ENCODE data around the gene KIF2C.
"Not testable (repeated sequence)": the region's sequence is repeated elsewhere in the genome, so short reads cannot be mapped to it uniquely, and the experiment has no call there.

Gene KIF2C

DNA sequence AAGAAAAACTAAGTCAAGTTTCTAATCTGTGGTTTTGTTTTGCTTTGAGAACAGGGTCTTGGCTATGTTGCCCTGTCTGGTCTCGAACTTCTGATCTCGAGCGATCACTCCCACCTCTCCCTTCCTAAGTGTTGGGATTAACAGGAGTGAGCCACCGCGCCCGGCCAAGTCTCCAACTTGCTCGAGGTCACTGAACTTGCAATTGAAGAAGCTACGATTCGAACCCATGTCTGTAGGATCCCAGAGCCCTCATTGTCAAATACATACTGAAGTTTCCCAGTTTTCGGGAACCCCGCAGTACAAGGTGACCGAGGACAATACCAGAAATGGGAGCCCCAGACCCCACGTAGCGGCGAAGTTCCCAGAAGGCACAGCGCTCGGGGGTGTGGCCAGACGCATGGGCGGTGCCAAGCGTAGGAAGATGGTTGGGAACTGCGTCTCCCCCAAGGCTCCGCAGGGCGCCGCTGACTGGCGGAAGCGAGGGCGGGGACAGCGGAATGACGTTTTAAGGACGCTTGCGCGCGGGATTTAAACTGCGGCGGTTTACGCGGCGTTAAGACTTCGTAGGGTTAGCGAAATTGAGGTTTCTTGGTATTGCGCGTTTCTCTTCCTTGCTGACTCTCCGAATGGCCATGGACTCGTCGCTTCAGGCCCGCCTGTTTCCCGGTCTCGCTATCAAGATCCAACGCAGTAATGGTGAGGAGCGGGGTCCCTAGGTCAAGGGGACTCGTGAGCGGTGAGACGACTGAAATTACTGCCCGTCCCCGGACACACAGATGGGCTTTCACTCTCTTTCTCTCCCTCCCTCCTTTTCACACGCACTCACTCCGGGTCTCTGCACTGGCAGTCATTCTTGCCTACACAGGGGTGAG lies at the start of gene KIF2C:
Gene KIF2C, plus strand, starts transcription at position 531 of the 872 bp plus-strand sequence. Its CDS starts 96 bp downstream, at position 627.
- DNase-seq: peak; percentile 44 to 97 (median 93)

DNA sequence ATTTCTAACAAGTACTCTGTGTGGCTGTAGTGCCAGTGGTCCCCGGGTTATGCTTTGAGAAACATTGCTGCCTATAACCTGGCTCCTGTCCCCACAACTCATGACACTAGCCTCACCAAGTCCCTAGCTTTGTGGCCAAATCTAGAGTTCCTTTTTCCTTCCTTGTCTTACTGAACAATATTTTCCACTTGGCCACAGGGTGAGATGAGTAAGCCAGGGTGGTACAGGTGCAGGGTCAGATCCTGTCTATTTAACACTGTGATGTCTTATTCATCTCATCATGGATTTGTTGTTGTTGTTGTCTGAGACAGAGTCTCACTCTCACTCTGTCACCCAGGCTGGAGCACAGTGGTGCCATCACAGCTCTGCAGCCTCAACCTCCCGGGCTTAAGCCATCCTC lies 46.5 kb upstream of the KIF2C start:
- DNase-seq: no peak

DNA sequence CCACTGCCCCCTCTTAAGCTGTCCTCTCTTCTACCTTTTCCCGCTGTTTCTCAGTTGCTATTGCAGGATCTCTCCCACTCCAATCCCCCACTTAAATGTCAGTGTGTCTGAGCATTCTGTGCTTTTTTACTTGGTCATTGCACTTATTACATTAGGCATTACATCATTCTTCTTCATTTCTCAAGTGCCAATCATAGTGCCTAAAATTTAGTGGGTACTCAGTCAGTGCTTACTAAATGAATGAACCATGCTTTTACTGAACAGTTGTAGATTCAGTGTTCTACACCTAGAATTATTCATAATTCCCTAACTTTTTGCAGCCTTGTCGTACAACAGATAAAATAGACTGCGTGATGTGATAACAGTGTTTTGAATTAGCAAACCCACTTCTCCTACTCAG lies 45.7 kb upstream of the KIF2C start:
- no peak for DNase-seq

DNA sequence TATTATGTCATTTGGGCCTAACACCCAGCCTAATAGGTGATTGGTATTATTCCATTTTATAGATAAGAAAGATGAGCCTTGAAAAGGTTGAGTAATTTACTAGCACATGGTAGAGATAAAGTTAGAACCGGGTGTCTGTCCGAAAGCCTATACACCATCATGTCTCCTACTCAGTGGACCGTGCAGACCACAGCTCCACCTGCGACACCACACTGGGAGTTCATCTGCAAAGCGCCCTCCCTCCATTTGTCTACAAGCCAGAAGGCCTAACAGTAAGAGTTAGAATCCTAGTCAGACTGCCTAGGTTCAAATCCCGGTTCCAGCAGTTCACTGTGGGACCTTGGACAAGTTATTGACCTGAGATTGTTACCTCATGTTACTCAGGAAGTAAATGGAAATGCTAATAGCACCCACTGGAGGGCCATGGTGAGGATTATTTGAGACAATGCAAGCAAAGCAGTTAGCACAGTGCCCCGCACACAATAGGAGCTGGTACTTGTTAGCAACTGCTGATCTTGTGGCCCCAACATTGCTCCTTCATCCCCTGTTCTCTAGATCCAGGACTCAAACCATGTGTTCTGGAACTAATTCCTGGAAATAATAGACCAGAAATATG lies 44.7 kb upstream of the KIF2C start:
- DNase-seq: no peak

DNA sequence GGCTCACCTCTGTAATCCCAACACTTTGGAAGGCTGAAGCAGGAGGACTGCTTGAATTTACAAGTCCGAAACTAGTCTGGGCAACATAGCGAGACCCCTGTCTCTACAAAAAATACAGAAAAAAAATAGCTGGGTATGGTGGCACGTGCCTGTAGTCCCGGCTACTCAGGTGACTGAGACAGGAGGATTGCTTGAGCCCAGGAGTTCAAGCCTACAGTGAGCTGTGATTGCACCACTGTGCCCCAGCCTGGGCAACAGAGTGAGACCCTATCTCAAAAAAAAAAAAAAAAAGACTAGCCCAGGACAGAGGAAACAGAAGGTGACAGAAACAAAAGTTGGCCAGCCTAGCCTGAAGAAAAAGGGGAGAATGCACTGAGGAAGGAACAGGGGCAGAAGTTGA lies 44.0 kb upstream of the KIF2C start:
- no peak for DNase-seq

- DNase-seq: no peak
Observed at GRCh38 chr1:44696101-44696500, 43.5 kb upstream of the KIF2C start.

GRCh38 chr1:44696789-44697345 lies 42.8 kb upstream of the KIF2C start:
- DNase-seq: peak in 1 of 58 donors; percentile 2

GRCh38 chr1:44698138-44698537 lies 41.5 kb upstream of the KIF2C start:
- no peak for DNase-seq

DNA sequence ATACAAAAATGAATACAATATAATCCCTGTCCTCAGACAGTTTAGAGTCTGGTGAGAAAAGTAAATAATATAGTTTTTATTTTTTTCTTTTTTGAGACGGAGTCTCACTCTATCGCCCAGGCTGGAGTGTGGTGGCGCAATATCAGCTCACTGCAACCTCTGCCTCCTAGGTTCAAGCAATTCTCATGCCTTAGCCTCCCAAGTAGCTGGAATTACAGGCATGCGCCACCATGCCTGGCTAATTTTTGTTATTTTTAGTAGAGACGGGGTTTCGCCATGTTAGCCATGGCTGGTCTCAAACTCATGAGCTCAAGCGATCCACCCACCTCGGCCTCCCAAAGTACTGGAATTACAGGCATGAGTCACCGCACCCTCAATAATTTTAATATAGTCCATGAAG lies 40.3 kb upstream of the KIF2C start:
- DNase-seq: not testable (repeated sequence)

DNA sequence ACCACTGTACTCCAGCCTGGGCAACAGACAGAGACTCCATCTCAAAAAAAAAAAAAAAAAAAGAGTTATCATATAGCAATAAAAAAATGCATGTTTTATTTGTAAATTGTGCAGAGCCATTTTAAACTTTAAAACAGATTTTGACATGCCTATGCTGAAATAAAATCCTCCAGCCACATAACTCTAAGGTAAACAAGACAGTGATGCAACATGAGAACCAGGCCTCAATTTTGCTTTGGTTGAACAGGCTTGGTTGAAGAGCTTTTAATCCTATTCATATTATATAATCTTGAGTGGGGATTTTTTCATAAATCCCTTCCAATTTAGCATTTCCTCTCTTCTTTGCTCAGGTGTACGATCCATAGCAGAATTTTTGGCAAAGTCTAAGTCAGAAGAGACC lies 39.1 kb upstream of the KIF2C start:
- DNase-seq: no peak

DNA sequence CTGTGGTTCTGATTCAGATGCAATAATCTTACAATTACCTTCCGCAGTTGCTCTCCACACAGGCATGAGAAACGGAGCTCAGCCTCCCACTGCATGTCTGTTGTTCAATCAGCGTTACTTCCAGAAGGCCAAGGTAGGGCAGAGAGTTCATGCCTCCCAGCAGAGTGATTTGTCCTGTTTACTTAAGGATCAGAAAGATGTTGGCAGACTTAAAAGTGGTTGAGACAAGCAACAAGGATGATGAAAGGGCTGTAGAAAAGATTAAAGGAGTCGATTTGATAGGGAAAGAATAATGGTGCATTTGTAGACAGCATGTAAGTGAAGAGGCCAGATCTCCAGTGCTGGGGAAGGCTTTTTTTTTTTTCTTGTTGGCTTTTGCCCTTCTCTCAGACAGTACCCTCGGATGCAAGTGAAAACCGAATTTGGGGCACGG lies 38.5 kb upstream of the KIF2C start:
- no peak for DNase-seq

GRCh38 chr1:44705470-44705869 lies 34.2 kb upstream of the KIF2C start:
- DNase-seq: no peak

DNA sequence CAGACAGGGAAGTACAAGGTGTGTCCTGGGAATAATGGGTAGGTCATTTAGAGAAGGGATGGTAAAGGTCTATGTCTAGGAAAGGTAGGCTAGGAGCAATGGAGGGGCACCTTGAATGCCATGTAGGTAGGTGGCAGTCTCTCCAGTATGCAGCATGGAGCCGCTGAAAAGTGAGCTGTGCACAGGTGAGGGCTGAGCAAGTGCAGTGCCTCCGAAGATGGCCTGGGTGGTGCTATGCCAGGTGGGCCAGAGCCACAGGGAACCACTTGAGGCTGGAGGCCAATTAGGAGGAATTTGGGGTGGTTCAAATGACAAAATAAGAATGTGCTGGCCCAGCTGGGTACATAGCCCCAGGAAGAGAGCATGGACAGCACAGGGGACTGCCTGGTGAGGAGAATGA lies 33.7 kb upstream of the KIF2C start:
- no peak for DNase-seq

- DNase-seq: no peak
Observed at GRCh38 chr1:44707112-44707881, 32.3 kb upstream of the KIF2C start.

DNA sequence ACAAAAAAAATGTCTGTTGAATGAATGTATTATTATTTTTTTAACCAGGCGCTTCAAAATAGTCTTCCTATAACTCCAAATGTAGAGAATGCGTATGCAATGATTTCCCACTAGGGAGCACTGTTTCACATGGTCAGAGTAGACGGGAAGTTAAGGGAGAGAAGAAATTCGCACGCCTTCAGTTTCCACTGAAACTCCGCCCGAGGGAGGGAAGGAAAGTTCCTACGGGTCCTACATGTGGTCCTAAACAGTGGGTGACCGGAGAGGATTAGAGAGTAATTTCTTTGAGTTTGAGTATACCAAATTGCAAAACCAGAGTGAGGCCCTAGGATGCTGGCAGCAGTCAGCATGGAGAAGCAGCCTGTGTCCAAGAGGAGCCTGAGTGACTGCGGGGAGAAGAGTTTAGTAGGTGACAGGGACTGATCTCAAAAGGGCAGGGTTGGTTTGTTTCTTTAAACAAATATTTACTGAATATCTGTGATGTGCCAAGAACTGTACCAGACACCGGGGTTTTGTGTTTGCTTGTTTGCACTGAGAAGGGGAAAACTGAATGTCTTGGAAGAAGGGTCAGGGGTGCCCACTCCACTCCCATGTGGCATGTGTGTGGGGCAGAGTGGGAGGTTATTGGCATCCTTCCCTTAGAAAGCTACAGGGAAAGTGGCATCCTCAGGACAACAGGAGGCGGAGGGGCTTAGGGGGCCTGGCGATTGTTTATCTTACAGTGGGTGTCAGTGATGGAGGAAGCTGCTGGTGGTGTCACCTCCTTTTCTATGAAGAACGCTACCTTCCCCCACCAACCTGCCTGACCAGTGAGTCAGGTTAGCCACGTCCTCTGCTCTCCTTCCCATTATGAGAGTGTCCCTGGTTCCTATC lies 31.4 kb upstream of the KIF2C start:
- DNase-seq: peak in 6 of 58 donors; percentile 7 to 28 (median 22)

GRCh38 chr1:44713321-44713781 lies 26.3 kb upstream of the KIF2C start:
- no peak for DNase-seq

- no peak for DNase-seq
Observed at GRCh38 chr1:44714532-44714931, 25.1 kb upstream of the KIF2C start.

DNA sequence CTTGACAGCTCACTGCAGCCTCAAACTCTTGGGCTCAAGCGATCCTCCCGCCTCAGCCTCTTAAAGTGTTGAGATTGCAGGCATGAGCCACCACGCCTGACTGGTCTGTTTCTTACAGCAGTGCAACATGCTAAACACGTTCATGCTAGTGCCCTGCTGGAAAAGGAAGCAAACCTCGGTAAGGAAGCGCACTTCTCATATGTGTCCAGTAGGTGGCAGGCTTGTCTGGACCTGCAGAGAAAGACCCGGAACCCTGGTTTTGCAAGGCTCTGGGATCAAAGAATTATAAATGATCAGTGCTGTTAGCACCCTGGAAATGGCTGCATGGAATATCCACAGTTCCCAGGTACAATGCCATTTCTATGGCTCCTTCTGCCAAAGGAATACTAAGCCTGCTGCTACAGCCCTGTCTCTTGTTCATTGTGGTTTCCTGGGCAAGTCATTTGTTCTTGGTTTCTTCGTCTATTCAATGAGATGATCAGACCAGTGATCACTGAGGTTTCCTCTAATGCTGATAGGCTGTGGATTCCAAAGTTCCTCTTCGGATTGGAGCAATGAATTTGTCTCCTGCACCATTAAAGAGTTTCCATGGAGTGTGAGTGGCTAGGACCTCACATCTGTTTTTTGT lies 24.6 kb upstream of the KIF2C start:
- DNase-seq: peak in 51 of 58 donors; percentile 11 to 72 (median 39)

DNA sequence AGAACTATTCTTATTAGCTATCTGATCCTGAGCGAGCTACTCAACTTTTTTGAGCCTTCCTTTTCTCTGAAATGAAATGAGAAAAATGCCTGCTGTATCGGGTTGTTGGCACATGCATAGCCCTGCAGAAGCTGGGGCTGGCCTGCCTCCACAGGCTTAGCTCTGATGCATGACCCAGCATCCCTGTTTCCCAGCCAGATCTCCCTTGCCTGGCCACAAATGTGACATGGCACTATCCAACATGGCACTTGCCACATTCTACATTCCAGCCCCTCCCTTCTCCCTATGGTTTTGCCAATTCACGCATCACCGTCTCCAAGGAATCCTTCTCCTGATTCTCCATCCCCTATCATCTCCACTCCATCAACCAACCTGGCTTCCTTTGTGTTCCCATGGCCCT lies 22.5 kb upstream of the KIF2C start:
- peak in 1 of 58 donors; percentile 6 for DNase-seq

GRCh38 chr1:44717653-44718052 lies 22.0 kb upstream of the KIF2C start:
- peak in 2 of 58 donors; percentile 18 to 46 for DNase-seq

Data from anterior cingulate cortex (tissue), 58 donors.